Uterus (tissue), 4 donors: ENCODE measurements around the gene GSTO1. TPM values are rescaled to one million over a fixed set of nuclear protein-coding genes. Genes with fewer than 3 reads are reported as not detected.
"Not testable (repeated sequence)": the region's sequence is repeated elsewhere in the genome, so short reads cannot be mapped to it uniquely, and the experiment has no call there.

Experiments
- DNase-seq, 2 donors: peaks; one replicate each; pipeline ENCODE4 v3.0.0-alpha.2; 2019 to 2020
- H3K27ac ChIP-seq, 2 donors: fragments of 200-600 bp; sonication (generic); 1 replicate in 1 of 2; 2 replicates in 1 of 2; pipeline ENCODE4 v1.5.1; 2016 to 2018
- H3K27me3 ChIP-seq, 2 donors: fragments of 200-600 bp; sonication (generic); one replicate each; pipeline ENCODE4 v1.5.1; 2018 to 2019; ENCODE audit warnings: control low read depth in 1 of 2
- H3K36me3 ChIP-seq, 2 donors: fragments of 200-600 bp; sonication (generic); one replicate each; pipeline ENCODE4 v1.5.1; 2019; ENCODE audit warnings: control low read depth in 1 of 2
- H3K4me1 ChIP-seq, 2 donors: fragments of 200-600 bp; sonication (generic); one replicate each; pipeline ENCODE4 v1.5.1; 2018 to 2019; ENCODE audit warnings: control low read depth in 1 of 2
- H3K4me3 ChIP-seq, 2 donors: fragments of 200-600 bp; sonication (generic); 1 replicate in 1 of 2; 2 replicates in 1 of 2; pipeline ENCODE4 v1.5.1; 2018 to 2019; ENCODE audit warnings: mild to moderate bottlenecking in 1 of 2
- H3K9me3 ChIP-seq, 2 donors: fragments of 200-600 bp; sonication (generic); one replicate each; pipeline ENCODE4 v1.5.1; 2019; ENCODE audit warnings: control low read depth in 1 of 2
- CTCF ChIP-seq, 4 experiments: fragments of 200-600 bp in 2 of 4; fragments of 450-650 bp in 2 of 4; sonication (generic) in 2 of 4; IDR thresholded peaks; one replicate each; pipeline ENCODE4 v1.5.1; 2016 to 2019; ENCODE audit warnings: antibody characterized with exemption in 4 of 4, mild to moderate bottlenecking in 2 of 4, moderate library complexity in 1 of 4
- POLR2A ChIP-seq, 2 donors: fragments of 450-650 bp; IDR thresholded peaks; one replicate each; pipeline ENCODE4 v1.6.1; 2016; ENCODE audit warnings: antibody characterized with exemption in 2 of 2, mild to moderate bottlenecking in 1 of 2, moderate library complexity in 1 of 2
- intact Hi-C: fragments of 100-400 bp; cut with DNase I; formaldehyde crosslinking; loops from one replicate; pipeline ENCODE4 v1.15.1; 2023; ENCODE audit warnings: low total_unique reads
- total RNA-seq, 4 donors: library from RNA; depleted of rRNA in 3 of 4; stranded (reverse); fragments of >200 nt in 3 of 4; gene quantifications; one replicate each; pipeline versions ENCODE4 v1.1.0 to v1.2.4, GENCODE V29; 2014 to 2023
- donor health status: DM: yes; HTN: yes; CAD: no.

Gene GSTO1
- total RNA-seq, 4 donors from 2014 or later = 54.7 to 131 (median 102) TPM

DNA sequence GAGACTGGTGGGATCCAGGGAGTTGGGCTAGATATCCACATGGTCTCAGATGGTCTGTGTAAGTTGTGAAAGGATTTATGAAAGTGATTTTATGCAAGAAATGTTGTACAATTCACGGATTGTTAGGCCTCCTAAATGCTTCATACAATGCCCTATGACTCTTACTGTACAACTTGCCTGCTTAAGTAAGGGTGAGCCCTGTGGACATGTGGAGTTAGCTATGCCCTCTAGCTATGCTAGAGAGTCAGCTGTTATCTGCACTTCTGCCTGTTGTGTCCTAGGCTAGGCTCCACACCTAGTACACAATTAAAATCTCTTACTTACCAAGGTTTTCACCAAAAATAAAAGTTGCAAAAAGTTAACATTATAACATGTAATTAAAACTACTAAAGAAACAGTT lies 20.9 kb upstream of the GSTO1 start:
- no peak for TF ChIP-seq POLR2A (IDR thresholded peaks at IDR 0.05)
- no peak for TF ChIP-seq CTCF (IDR thresholded peaks at IDR 0.05)
- Histone ChIP-seq H3K9me3 (no peaks in the 10 kb centered on the region), H3K27ac (no peak overlapping the region), H3K4me3 (no peak overlapping the region), H3K4me1 (no peaks in the 10 kb centered on the region), H3K27me3 (no peaks in the 10 kb centered on the region), H3K36me3 (no peaks in the 10 kb centered on the region)
- DNase-seq = no peak
- intact Hi-C loops = no loop called here

GRCh38 chr10:104234934-104235333 lies 19.8 kb upstream of the GSTO1 start:
- intact Hi-C loops = no loop called here
- TF ChIP-seq CTCF (IDR thresholded peaks at IDR 0.05) (no peak), POLR2A (IDR thresholded peaks at IDR 0.05) (no peak)
- H3K9me3 ChIP-seq = no peaks in the 10 kb centered on the region
- H3K36me3 ChIP-seq = no peaks in the 10 kb centered on the region
- no peak overlapping the region for H3K4me3 ChIP-seq
- H3K27me3 ChIP-seq = no peaks in the 10 kb centered on the region
- H3K27ac ChIP-seq = no peak overlapping the region
- DNase-seq = no peak
- no peaks in the 10 kb centered on the region for H3K4me1 ChIP-seq

DNA sequence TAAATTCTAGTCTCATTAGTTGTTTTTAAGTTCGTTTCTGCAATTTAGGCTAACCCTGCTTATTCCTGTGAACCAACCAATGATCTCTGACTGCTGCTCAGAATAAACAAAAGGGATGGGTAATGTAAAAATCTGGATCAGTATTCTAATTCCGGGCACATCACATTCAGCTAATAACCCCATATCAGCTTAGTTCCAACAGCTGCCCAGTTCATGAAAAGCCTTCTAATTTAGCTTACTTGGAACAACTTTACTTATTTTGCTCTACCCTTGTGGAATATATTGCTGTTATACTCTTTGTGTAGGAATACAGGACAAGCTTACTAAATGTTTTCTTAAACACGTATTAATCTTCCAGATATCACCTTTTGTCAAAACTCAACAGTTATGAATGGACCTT lies 18.9 kb upstream of the GSTO1 start:
- H3K4me3 ChIP-seq = no peak overlapping the region
- H3K27ac ChIP-seq = no peak overlapping the region
- H3K4me1 ChIP-seq = no peaks in the 10 kb centered on the region
- no peaks in the 10 kb centered on the region for H3K27me3 ChIP-seq
- H3K9me3 ChIP-seq = no peaks in the 10 kb centered on the region
- no peaks in the 10 kb centered on the region for H3K36me3 ChIP-seq
- DNase-seq = no peak
- intact Hi-C loops = no loop called here
- TF ChIP-seq CTCF (IDR thresholded peaks at IDR 0.05) = no peak
- TF ChIP-seq POLR2A (IDR thresholded peaks at IDR 0.05) = no peak

- no peaks in the 10 kb centered on the region for H3K9me3 ChIP-seq
Observed at GRCh38 chr10:104240078-104240477, 14.6 kb upstream of the GSTO1 start.

GRCh38 chr10:104242545-104242944 lies 12.1 kb upstream of the GSTO1 start:
- no peak overlapping the region for H3K27ac ChIP-seq
- H3K27me3 ChIP-seq = no peaks in the 10 kb centered on the region
- no peak for DNase-seq
- no peak overlapping the region for H3K4me3 ChIP-seq
- intact Hi-C loops = no loop called here
- H3K36me3 ChIP-seq = no peaks in the 10 kb centered on the region
- H3K4me1 ChIP-seq = no peaks in the 10 kb centered on the region
- TF ChIP-seq POLR2A (IDR thresholded peaks at IDR 0.05) = no peak
- no peak for TF ChIP-seq CTCF (IDR thresholded peaks at IDR 0.05)
- H3K9me3 ChIP-seq = no peaks in the 10 kb centered on the region

More at GRCh38 chr10:104240078-104240477, 14.6 kb upstream of the GSTO1 start:
- TF ChIP-seq POLR2A (IDR thresholded peaks at IDR 0.05) (no peak), CTCF (IDR thresholded peaks at IDR 0.05) (no peak)
- no peak overlapping the region for H3K4me3 ChIP-seq
- H3K4me1 ChIP-seq = no peaks in the 10 kb centered on the region
- no peak overlapping the region for H3K27ac ChIP-seq
- H3K36me3 ChIP-seq = no peaks in the 10 kb centered on the region
- intact Hi-C loops = no loop called here
- DNase-seq = no peak
- no peaks in the 10 kb centered on the region for H3K27me3 ChIP-seq

- H3K4me1 ChIP-seq, intact Hi-C loops, DNase-seq, H3K27me3 ChIP-seq, H3K27ac ChIP-seq, H3K4me3 ChIP-seq, H3K9me3 ChIP-seq, H3K36me3 ChIP-seq: not testable (repeated sequence)
Observed at GRCh38 chr10:104243009-104243408, 11.7 kb upstream of the GSTO1 start.
